H1 (cell line): ENCODE results near the gene LSM7. TPM values are rescaled to one million over a fixed set of nuclear protein-coding genes. Genes with fewer than 3 reads are reported as not detected.

ENCODE experiments used
- CEBPB ChIP-seq: IDR thresholded peaks from 2 replicates; pipeline ENCODE4 v1.6.1; 2012; ENCODE audit warnings: low read depth, low read length
- CHD7 ChIP-seq: fragments of 300-600 bp; sonication (generic); IDR thresholded peaks from 2 replicates; pipeline ENCODE4 v1.7.1; 2012; ENCODE audit warnings: low read length, moderate library complexity, mild to moderate bottlenecking, inconsistent platforms; ENCODE audit not compliant: insufficient replicate concordance
- CREB1 ChIP-seq: IDR thresholded peaks from 2 replicates; pipeline ENCODE4 v1.6.1; 2012; ENCODE audit warnings: inconsistent platforms
- EZH2 ChIP-seq: fragments of 200-600 bp; sonication (generic); IDR thresholded peaks from 2 replicates; pipeline ENCODE4 v1.7.1; 2012; ENCODE audit warnings: low read depth, mild to moderate bottlenecking, moderate library complexity, low read length, inconsistent platforms; ENCODE audit not compliant: severe bottlenecking
- GABPA ChIP-seq: IDR thresholded peaks from 2 replicates; pipeline ENCODE4 v1.6.1; 2011; ENCODE audit warnings: mild to moderate bottlenecking, low read length, moderate library complexity, borderline replicate concordance; ENCODE audit not compliant: insufficient read depth
- GTF2F1 ChIP-seq: IDR thresholded peaks from 2 replicates; pipeline ENCODE4 v1.6.1; 2012; ENCODE audit warnings: low read depth, low read length, improper control_type of control experiment, borderline replicate concordance
- POU5F1 ChIP-seq: IDR thresholded peaks from 2 replicates; pipeline ENCODE4 v1.6.1; 2011; ENCODE audit warnings: low read depth, mild to moderate bottlenecking, low read length, moderate library complexity
- RXRA ChIP-seq: IDR thresholded peaks from 2 replicates; pipeline ENCODE4 v1.6.1; 2011; ENCODE audit warnings: low read depth, mild to moderate bottlenecking, low read length, moderate library complexity; ENCODE audit not compliant: insufficient read depth
- SAP30 ChIP-seq: fragments of 300-600 bp; sonication (generic); IDR thresholded peaks from 2 replicates; pipeline ENCODE4 v1.7.1; 2012; ENCODE audit warnings: low read length, moderate library complexity, mild to moderate bottlenecking, inconsistent platforms; ENCODE audit not compliant: insufficient read depth, insufficient replicate concordance
- SP4 ChIP-seq: IDR thresholded peaks from 2 replicates; pipeline ENCODE4 v1.6.1; 2012; ENCODE audit warnings: low read length, inconsistent platforms
- TCF12 ChIP-seq: IDR thresholded peaks from 2 replicates; pipeline ENCODE4 v1.6.1; 2011; ENCODE audit warnings: low read depth, mild to moderate bottlenecking, low read length
- polyA plus RNA-seq, 7 experiments: library from polyadenylated mRNA; depleted of rRNA in 3 of 7; stranded (reverse) in 5 of 7; unstranded in 2 of 7; fragments of >200 nt in 5 of 7; fragments of 200-250 nt in 2 of 7; gene quantifications; 1 replicate in 5 of 7; 2 replicates in 1 of 7; 4 replicates in 1 of 7; pipeline versions ENCODE4 v1.2.1 to v1.2.3, GENCODE V29; 2011 to 2013; ENCODE audit warnings: missing spikeins in 2 of 7, mixed read lengths in 2 of 7
- total RNA-seq: library from RNA; stranded (reverse); fragmentation: NEBNext Ultra II Directional; extraction: Animal tissue kit (Norgen Biotek cat#: 25700); gene quantifications from 2 replicates; pipeline ENCODE4 v1.2.1, GENCODE V29; 2021

Gene LSM7
- total and polyA plus RNA-seq, 2 of the 8 experiments (the other 6 are each of a cell fraction or from before 2014, with no cell fraction given) = 228 to 1,335 TPM

- no peak for TF ChIP-seq CHD7
- no peak for TF ChIP-seq GABPA
- no peak for TF ChIP-seq TCF12
- TF ChIP-seq POU5F1 = no peak
- no peak for TF ChIP-seq CEBPB
- TF ChIP-seq SAP30 = no peak
- TF ChIP-seq EZH2 = no peak
- TF ChIP-seq RXRA = no peak
- no peak for TF ChIP-seq CREB1
- no peak for TF ChIP-seq SP4
- TF ChIP-seq GTF2F1 = no peak
Measured at GRCh38 chr19:2343289-2343982, 15.1 kb upstream of the LSM7 start (continued).
